Hepatocyte (in vitro differentiated cells): ENCODE data around the gene CCDC183. TPM values are rescaled to one million over a fixed set of nuclear protein-coding genes. Genes with fewer than 3 reads are reported as not detected.
A peak's percentile ranks its signal among the peaks of the same experiment; 100 is the strongest.

ENCODE experiments used
- DNase-seq: peaks from one replicate; pipeline ENCODE4 v3.0.0-alpha.2; 2016; ENCODE audit warnings: low spot score
- H2AFZ ChIP-seq: fragments of 200-600 bp; sonication (generic); 2 replicates; pipeline ENCODE4 v1.6.0; 2016; ENCODE audit warnings: antibody characterized with exemption, mild to moderate bottlenecking
- H3K27ac ChIP-seq: fragments of 200-600 bp; sonication (generic); 2 replicates; pipeline ENCODE4 v1.5.1; 2016; ENCODE audit warnings: mild to moderate bottlenecking
- H3K27me3 ChIP-seq: fragments of 200-600 bp; sonication (generic); 2 replicates; pipeline ENCODE4 v1.6.1; 2016
- H3K36me3 ChIP-seq: fragments of 200-600 bp; sonication (generic); replicated peaks from 2 replicates; pipeline ENCODE4 v1.5.1; 2016; ENCODE audit warnings: low read depth; ENCODE audit not compliant: insufficient read depth
- H3K4me1 ChIP-seq: fragments of 200-600 bp; sonication (generic); 2 replicates; pipeline ENCODE4 v1.5.1; 2016; ENCODE audit warnings: mild to moderate bottlenecking, moderate library complexity; ENCODE audit not compliant: insufficient read depth
- H3K4me2 ChIP-seq: fragments of 200-600 bp; sonication (generic); 2 replicates; pipeline ENCODE4 v1.6.0; 2016
- H3K4me3 ChIP-seq: fragments of 200-600 bp; sonication (generic); 2 replicates; pipeline ENCODE4 v1.5.1; 2016; ENCODE audit warnings: mild to moderate bottlenecking
- H3K79me2 ChIP-seq: fragments of 200-600 bp; sonication (generic); 2 replicates; pipeline ENCODE4 v1.6.0; 2017; ENCODE audit warnings: mild to moderate bottlenecking
- H3K9me2 ChIP-seq: fragments of 200-600 bp; sonication (generic); replicated peaks from 2 replicates; pipeline ENCODE4 v1.6.0; 2017; ENCODE audit warnings: mild to moderate bottlenecking; ENCODE audit not compliant: insufficient read depth
- H3K9me3 ChIP-seq: fragments of 200-600 bp; sonication (generic); 2 replicates; pipeline ENCODE4 v1.5.1; 2016; ENCODE audit warnings: low read depth, mild to moderate bottlenecking
- H4K20me1 ChIP-seq: fragments of 200-600 bp; sonication (generic); 2 replicates; pipeline ENCODE4 v1.6.0; 2016; ENCODE audit warnings: mild to moderate bottlenecking; ENCODE audit not compliant: insufficient read depth, poor library complexity, severe bottlenecking
- CTCF ChIP-seq: fragments of 200-600 bp; sonication (generic); IDR thresholded peaks from 2 replicates; pipeline ENCODE4 v1.5.1; 2016; ENCODE audit warnings: antibody characterized with exemption, mild to moderate bottlenecking; ENCODE audit not compliant: poor library complexity
- EZH2 ChIP-seq: fragments of 200-600 bp; sonication (generic); IDR thresholded peaks from 2 replicates; pipeline ENCODE4 v1.6.1; 2016; ENCODE audit warnings: antibody characterized with exemption, mild to moderate bottlenecking, borderline replicate concordance
- EZH2phosphoT487 ChIP-seq: fragments of 200-600 bp; sonication (generic); IDR thresholded peaks from one replicate; pipeline ENCODE4 v1.6.1; 2018; ENCODE audit warnings: antibody characterized with exemption, mild to moderate bottlenecking, low read depth, moderate library complexity; ENCODE audit not compliant: unreplicated experiment, severe bottlenecking
- WGBS: methylation state at CpG from one replicate; pipeline ENCODE4 v1.1.6; 2016; ENCODE audit warnings: low lambda C conversion rate; ENCODE audit errors: missing lambda C conversion rate; 5-methylcytosine and 5-hydroxymethylcytosine counted together
- polyA plus RNA-seq: library from polyadenylated mRNA; unstranded; fragments of >200 nt; fragmentation: Nextera tagmentation; extraction: Ambion mirVana; gene quantifications from 2 replicates; pipeline ENCODE4 v1.2.1, GENCODE V29; 2016
- total RNA-seq: library from RNA; depleted of rRNA; stranded (reverse); fragments of >200 nt; gene quantifications from 2 replicates; pipeline ENCODE4 v1.2.3, GENCODE V29; 2014

CCDC183 gene
- total and polyA plus RNA-seq, 2 experiments from 2014 or later = 17.7 to 32.1 TPM

GRCh38 chr9:136761545-136761981 is 34.6 kb upstream of the CCDC183 start:
- WGBS = 86% methylated on average over 11 of the region's 13 CpGs
- Histone ChIP-seq H3K27me3 (no peaks in the 10 kb centered on the region), H3K4me1 (no peaks in the 10 kb centered on the region), H3K36me3 (no peaks in the 10 kb centered on the region), H4K20me1 (no peaks in the 10 kb centered on the region), H3K9me2 (no peaks in the 10 kb centered on the region), H3K27ac (no peak overlapping the region), H3K4me3 (no peak overlapping the region), H3K4me2 (no peak overlapping the region), H2AFZ (no peak overlapping the region), H3K79me2 (no peaks in the 10 kb centered on the region), H3K9me3 (no peaks in the 10 kb centered on the region)
- no peak for TF ChIP-seq CTCF
- TF ChIP-seq EZH2phosphoT487 = no peak
- TF ChIP-seq EZH2 = no peak
- no peak for DNase-seq

GRCh38 chr9:136762221-136762691 is 33.9 kb upstream of the CCDC183 start:
- no peaks in the 10 kb centered on the region for H3K9me2 ChIP-seq
- H3K4me1 ChIP-seq = no peaks in the 10 kb centered on the region
- H3K4me3 ChIP-seq = no peak overlapping the region
- H3K79me2 ChIP-seq = no peaks in the 10 kb centered on the region
- H3K9me3 ChIP-seq = no peaks in the 10 kb centered on the region
- H3K36me3 ChIP-seq = no peaks in the 10 kb centered on the region
- H4K20me1 ChIP-seq = no peaks in the 10 kb centered on the region
- no peak overlapping the region for H2AFZ ChIP-seq
- TF ChIP-seq EZH2 (no peak), EZH2phosphoT487 (no peak), CTCF (no peak)
- no peak overlapping the region for H3K4me2 ChIP-seq
- no peaks in the 10 kb centered on the region for H3K27me3 ChIP-seq
- DNase-seq = no peak
- no peak overlapping the region for H3K27ac ChIP-seq
- 89% methylated on average over 17 of the region's 17 CpGs for WGBS

- DNase-seq = peak; percentile 50
- Histone ChIP-seq H3K4me3 (no peak overlapping the region), H3K27me3 (no peaks in the 10 kb centered on the region), H4K20me1 (no peaks in the 10 kb centered on the region), H3K4me2 (no peak overlapping the region), H3K4me1 (no peaks in the 10 kb centered on the region), H3K9me2 (no peaks in the 10 kb centered on the region), H2AFZ (no peak overlapping the region), H3K9me3 (no peaks in the 10 kb centered on the region), H3K79me2 (no peaks in the 10 kb centered on the region), H3K27ac (no peak overlapping the region), H3K36me3 (no peaks in the 10 kb centered on the region)
- WGBS = 61% methylated on average over 18 of the region's 37 CpGs
- TF ChIP-seq EZH2phosphoT487 (no peak), CTCF (no peak), EZH2 (no peak)
These were observed 33.1 kb upstream of the CCDC183 start for GRCh38 chr9:136762915-136763648.
